ENCODE results near the gene CPXM1. TPM values are rescaled to one million over a fixed set of nuclear protein-coding genes. Genes with fewer than 3 reads are reported as not detected.
"Not testable (repeated sequence)": the region's sequence is repeated elsewhere in the genome, so short reads cannot be mapped to it uniquely, and the experiment has no call there.

CPXM1 gene
- total RNA-seq, 1 donor from 2014 or later = 0.49 TPM

DNA sequence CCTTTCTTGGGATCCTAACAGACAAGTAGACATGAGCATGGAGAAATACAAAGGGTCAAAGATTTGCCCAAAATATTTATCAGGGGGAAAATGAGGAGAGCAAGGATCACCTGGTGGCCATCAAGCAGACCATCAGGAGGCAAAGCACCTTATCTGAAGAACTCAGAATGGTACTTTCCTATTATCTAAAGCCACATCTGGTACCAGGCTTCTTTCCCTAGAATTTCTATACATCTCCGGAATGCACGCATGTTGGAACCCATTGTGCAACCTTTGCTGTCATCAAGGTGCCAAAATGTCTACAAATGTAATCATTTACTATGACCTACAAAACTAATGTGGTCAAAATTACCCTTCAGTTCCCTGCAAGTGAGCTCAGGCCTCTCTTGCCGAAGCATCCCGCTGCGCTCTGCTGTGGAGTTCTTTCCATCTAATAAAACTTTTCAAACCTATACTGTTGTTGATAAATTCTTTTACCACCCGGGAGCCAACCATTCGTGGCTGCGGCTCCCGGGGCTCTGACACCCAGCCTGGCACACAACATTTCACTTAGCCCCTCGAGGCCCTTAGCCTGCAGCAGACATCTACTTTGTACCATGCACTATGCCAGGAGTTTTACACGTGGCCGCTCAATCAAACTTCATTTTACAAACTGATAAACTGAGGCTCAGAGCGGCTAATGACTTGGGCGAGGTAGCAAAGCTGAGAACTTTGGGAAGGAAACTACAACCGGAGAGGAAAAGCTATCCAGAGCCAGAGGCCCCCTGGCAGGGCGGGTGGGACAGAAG lies 3.8 kb upstream of the CPXM1 start:
- intact Hi-C loops (cut with micrococcal nuclease) = no loop called here

DNA sequence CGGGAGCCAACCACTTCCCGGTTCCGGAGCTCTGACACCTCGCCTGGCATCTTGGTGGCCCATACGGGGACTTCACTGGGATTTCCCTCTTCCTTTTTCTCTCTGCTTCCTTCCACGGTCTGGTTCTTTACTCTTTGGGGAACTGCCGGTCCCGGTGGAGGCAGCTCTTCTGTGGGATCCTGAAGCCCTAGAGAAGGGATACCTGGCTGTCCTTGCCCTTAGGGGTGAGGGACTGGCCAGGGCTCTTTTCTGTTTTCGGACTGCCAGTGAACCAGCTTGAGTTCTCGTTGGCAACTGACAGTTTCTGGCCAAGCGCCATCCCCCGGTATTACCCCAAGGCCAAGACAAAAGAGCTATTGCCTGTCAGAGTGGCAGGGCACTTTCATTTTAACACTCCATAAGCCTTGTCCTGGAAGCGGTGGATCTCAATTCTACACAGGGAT lies 880 bp upstream of the CPXM1 start:
- intact Hi-C loops (cut with micrococcal nuclease) = no loop called here

DNA sequence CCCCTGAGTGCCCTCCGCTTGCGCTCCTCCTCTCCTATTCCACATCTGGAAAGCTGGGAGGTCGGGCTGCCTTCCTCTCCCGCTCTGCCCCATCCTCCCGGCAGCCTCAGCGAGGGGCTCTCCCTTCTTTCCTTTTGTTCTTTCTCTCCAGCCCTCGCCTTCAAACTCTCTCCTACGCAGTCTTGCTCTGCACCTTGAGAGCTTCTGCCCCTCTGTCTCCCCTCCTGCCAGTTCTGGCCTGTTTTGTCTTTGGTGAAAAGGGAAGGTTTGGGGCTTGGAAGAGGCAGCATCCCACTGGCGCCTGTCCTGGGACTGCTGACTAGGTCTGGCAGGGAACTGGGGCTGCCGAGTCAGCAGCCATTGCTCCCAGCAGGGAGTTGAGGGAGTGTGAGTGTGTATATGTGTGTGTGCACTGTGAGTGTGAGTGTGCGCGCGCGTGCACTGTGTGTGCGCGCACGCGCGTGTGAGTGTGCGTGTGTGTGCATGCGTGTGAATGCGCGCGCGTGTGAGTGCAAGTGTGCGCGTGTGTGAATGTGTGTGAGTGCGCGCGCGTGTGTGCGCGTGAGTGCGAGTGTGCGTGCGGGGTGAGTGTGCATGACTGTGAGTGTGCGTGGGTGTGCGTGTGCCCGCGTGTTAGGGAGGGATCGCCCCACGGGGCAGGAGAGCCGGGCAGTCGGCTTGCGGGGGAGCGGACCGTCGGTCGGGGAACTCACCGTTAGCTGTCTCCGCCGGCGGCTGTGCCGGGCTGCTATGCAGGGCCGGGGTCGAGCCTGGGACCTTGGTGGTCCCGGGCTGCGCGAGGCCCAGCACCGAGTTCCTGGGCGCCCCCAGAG lies 523 bp downstream of the CPXM1 start:
- intact Hi-C loops (cut with micrococcal nuclease) = no loop called here

DNA sequence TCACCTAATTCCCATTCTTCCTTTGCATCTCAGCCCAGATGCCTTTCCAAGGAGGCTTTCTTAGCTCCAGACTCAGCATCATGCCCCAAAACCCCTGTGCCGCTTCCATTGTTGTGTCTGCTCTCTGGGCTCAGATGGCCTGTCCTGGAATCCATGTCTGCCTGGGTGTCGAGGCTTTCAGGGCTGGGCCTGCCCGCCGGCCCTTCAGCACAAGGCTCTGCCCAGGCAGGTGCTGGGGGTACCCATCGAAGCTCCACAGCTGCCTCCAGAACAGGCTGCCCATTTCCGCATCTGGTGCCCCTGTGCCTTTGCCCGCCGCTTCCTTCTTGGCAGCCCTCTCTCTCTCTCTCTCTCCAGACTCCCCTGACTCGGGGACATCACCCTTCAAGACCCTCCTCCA lies 1.2 kb downstream of the CPXM1 start:
- intact Hi-C loops (cut with micrococcal nuclease) = no loop called here

DNA sequence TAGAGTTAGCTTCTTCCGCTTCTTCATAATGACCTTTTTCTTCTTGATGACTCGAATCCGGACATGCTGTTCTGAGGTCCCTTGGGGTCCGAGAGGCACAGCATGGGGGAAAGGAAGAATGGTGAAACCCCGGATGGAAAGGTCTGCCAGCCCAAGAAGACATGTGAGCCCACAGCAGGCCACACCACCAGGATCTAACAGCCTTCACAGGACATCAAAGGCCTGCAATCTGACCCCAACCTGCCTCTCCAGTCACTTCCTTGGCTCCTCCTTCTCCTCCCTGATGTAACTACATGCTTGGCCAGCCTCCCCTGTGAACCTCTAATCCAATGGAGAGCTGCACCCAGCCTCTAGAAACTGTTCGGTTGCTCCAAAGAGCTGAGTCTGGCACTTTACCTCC lies 1.6 kb downstream of the CPXM1 start:
- intact Hi-C loops (cut with micrococcal nuclease) = no loop called here

DNA sequence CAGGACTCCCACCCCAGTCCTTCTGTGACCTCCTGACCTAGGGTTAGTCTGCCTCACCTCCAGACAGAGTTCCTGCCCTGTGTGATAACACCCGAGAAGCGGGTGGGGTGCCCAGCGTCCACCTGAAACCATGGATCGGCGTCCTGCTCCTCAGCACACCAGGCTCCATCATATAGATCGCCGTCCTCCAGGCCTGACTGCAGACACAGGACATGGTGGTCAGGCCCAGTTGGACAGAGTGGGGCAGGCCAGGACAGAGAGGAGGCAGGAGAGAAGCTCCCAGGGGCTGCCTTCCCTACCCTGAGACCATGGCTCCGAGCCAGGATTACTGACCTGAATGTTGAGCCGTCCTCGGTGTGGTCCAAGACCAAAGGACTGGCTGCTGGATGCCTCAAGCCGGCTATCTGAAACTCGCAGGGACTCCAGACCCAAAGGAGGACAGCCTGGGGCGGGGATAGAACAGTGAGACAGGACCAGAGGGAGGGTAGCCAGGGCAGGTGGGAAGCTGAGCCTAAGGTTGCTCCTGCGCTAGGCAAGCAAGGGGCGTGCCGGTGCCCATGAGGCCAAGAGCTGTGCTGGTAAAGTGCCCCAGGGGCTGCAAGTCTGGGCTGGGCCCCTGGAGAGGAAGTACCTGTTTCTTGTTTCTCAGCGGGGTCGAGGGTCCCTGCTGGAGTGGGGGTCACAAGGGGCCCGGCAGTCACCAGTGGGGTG lies 2.2 kb downstream of the CPXM1 start:
- intact Hi-C loops (cut with micrococcal nuclease) = no loop called here

DNA sequence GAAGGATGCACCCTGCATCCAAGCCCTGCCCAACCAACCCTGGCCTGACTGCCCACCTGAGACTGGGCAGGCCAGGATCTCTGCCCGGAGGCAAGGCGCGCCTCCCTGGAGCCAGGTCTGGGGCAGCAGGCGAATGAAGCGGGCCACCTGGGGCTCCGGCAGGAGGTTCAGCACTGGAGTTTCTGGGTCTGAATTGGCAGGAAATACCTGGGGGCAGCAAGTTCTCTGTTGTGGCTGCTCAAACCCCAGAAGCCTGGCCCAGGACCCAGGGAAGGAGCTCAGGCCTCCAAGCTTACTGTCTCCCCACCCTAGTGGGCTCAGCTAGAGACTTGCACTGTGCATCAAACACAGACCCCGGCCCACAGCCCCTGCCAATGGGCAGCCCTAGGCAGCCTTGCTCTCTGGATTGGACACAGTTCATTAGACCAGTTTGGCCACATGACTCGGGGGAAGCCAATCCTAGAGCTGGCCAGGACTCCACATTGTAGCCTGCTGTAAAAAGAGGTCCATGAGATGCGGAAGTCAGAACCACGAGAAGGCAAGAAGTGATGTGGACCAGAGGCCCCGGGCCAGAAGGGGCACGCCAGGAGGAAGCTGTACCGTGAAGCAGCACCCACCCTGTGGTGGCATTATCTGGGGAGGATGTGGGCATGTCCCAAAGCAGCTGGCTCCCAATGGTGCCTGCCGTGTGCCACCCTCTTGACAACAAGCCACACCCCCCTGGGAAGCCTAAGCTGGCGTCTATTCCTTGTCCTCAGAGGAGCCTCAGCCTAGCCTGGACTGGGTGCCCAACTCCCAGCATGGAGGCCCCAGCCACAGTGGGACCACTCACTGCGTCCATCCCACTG lies 3.1 kb downstream of the CPXM1 start:
- intact Hi-C loops (cut with micrococcal nuclease) = no loop called here

DNA sequence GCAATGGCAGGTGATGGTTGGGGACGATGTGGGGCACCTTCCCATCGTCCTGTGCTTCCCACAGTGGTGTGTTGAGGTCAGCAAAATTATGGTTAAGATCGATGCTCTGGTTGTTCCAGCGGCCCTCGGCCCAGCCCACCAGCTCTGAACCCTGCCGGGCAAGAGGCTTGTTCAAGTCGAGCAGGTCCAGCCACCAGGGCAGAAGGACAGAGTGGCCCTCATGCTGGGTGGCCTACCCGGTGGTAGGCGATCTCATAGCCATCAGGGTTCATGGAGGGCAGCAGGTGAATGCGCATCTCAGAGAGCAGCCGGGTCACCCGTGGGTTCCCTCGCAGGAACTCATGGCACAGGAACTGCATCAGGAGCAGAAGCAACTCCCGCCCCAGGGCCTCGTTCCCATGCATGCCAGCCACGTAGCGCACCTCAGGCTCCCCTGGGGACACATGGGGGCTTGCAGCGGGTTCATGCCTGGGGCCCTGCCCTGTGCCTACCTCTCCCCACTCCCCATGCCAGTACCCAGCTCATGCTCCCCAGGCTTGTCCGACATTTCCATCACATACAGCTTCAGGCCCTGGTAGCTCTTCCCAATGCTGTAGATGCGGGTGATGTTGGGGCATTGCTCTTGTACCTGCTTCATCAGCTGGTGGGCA lies 4.3 kb downstream of the CPXM1 start:
- intact Hi-C loops (cut with micrococcal nuclease) = no loop called here

DNA sequence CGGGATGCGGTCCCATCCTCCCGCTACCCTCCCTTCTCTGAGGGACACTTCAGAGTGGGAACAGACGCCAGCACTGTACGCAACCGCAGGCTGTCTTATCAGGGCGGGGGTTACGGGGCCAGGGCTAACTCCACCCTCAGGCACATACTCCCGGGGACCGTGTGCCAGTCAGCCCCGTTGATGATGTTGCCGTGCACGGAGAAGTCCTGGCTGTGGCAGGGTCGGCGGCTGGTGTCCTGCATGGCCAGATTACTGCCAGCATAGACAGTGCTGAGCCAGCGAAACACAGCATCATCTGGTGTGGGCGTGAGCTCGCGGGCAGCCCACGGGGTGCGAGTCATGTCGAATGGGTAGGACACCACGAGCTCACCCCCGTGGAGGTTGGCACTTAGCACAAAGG lies 5.0 kb downstream of the CPXM1 start:
- intact Hi-C loops (cut with micrococcal nuclease) = no loop called here

DNA sequence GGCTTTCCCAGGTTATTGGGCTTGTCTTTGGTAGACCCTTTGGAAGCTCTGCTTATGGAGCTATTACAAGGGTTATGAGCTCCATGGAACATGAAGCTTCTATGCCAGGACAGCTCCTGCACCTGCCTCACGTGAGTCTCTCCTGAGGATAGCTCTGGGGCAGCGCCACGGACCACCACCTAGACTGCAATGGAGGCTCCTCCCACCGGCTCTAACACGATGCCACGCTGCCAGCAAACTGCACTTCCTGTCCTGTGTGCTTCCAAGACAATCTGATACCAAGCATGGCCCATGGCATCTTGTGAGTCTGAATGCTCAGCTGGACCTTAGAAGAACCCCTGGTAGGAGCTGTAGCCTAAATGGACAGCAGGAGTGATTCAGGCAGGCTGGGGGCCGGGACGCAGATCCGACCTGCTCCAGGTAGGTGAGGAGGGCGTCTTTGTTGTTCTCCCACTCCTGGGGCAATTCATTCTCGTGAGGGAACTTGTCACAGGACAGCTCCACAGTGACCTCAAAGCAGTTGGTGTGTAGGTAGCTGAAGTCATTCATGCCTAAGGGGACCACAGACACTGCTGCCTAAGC lies 5.5 kb downstream of the CPXM1 start:
- intact Hi-C loops (cut with micrococcal nuclease) = no loop called here

DNA sequence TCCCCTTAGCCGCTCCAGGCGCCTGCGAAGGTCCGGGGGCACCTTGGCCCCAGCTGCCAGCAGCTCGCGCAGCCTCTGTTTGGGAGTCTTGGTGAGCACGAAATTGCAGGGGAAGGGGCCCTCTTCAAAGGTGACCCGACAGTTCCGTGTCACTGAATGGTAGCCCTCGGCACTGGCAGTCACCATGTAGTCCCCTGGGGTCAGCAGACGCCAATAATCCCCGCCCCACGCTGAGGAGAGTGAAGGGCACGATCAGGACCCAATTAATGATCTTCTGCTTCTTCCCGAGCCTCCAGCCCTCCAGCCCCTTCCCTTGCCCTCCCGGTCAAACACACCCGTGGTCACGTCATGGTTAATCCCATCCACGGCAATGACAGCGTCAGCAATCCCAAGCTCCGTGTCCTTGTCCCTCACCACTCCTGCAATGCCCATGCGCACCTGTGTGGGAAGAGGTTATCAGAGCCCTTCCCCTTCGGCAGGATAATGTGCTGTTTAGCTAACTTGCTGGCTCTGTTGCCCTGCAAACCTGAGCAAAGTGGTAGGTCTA lies 6.2 kb downstream of the CPXM1 start:
- intact Hi-C loops (cut with micrococcal nuclease) = no loop called here

DNA sequence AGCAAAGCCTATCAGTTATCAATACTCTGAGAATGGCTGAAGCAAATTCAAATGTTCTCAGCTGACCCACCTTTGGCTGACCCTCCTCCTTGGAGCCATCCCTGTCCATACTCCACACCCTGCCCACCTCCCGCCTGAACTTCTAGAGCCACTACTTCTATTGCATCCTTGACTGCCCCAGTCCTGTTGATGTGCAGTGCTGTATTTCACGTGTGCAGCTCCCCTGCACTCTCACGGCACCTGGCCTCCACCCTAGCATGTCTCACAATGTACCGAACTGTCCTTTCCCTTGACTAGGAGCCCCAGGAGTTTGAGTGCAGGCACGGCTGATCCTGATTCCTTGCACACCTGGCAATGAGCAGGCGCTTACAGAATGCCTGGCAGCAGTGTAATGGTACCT lies 7.0 kb downstream of the CPXM1 start:
- intact Hi-C loops (cut with micrococcal nuclease) = no loop called here

DNA sequence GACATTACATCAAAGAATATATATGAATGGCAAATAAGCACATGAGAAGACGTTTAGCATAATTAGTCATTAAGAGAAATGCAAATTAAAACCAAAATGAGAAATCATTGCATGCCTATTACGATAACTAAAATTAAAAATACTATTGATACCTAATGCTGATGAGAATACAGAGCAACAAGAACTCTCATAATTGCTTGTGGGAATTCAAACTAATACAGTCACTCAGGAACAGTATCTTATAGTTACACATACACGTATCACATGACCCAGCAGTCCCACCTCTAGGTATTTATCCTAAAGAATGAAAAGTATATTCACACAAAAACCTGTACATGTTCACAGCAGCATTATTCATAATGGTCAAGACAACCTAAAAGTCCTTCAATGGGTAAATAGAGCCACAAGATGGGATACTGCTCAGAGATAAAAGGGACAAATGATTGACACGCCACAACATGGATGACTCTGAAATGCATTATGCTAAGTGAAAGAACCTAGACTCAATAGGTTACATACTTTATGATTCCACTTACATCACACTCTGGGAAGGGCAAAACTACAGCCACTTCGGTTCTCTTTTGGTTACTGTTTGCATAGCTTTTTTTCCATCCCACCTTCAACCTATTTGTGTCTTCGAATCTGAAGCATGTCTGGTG lies 16.4 kb downstream of the CPXM1 start:
- intact Hi-C loops (cut with micrococcal nuclease) = no loop called here

DNA sequence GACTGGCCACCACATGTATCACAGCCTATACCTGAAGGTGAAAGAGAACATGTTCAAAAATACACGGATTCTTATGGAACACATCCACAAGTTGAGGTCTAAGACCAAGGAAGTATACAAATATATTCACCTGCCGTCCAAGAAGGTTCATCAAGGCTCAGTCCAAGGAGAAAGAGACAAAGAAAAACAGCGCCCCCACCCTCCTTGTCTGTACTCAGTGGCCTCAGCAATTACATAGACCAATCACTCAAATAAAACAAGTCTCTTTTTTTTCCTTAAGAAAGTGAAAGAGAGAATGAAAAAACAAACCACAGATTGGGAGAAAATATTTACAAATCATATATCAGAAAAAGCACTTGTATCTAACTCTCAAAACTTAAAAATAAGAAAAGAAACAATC lies 19.5 kb downstream of the CPXM1 start:
- intact Hi-C loops (cut with micrococcal nuclease) = no loop called here

DNA sequence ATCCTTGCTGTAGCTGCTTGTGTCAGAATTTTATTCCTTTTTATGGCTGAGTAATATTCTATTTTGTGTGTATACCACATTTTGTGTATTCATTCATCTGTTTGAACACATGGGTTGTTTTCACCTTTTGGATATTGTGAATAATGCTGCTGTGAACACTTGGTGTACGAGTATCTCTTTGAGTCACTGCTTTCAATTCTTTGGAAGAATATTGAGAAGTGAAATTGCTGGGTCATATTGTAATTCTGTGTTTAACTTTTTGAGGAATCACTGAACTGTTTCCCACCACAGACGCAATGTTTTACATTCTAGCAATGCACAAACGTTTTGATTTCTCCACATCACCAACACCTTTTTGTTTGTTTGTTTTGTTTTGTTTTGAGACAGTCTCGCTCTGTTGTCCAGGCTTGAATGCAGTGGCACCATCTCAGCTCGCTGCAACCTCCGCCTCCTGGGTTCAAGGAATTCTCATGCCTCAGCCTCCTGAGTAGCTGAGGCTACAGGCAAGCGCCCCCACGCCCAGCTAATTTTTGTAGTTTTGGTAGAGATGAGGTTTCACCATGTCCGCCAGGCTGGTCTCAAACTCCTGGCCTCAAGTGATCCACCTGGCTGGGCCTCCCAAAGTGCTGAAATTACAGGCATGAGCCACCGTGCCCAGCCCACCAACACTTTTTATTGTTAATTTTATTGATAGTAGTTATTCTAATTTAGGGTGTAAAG lies 21.7 kb downstream of the CPXM1 start:
- intact Hi-C loops (cut with micrococcal nuclease) = no loop called here

DNA sequence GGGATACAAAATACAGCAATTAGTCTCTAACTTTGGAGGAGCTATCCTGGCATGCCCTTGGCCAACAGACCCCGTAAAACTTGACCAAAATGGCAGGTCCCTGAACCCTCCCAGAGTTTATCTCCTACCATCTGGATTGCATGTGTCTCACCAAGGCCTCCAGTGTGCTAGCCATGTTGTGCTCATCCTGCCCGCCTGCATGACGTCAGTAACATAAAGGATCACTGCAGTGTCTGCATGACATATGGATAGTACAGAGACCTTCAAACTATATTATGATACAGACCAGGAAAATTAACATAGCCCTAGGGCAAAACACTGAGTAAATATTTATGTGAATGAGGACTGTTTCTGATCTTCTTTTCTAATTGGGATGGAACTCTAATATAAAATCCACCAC lies 25.3 kb downstream of the CPXM1 start:
- intact Hi-C loops (cut with micrococcal nuclease) = no loop called here

DNA sequence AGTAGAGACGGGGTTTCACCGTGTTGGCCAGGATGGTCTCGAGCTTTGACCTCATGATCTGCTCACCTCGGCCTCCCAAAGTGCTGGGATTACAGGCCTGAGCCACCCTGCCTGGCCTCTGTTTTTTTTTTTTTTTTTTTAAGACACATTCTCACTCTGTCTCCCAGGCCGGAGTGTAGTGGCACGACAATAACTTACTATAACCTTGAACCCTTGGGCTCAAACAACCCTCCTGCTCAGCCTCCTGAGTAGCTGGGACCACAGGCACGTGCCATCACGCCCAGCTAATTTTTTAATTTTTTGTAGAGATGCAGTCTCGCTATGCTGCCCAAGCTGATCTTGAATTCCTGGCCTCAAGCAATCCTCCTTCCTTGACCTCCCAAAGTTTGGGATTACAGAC lies 26.6 kb downstream of the CPXM1 start:
- intact Hi-C loops (cut with micrococcal nuclease) = no loop called here

DNA sequence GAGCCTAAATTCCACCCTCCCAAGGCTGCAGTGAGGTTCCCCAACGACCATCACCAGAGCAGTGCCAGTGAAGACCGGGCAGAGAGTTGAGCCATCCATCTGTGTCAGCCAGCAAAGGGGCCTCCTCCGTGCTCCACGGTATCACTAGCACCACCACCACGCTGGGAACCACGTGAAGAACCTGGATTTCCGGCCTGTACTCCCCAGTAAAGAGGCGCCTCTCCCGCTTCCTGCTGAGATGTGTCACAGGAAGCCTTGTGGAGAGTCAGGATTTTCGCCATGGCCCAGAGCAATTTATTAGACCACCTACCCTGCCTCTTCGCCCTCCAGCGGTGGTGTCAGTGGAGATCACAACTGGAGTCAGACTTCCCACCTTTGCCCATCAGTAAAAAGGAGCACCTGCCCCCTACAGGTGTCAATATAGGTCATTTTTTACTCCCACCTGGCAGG lies 28.8 kb downstream of the CPXM1 start:
- intact Hi-C loops (cut with micrococcal nuclease) = no loop called here

DNA sequence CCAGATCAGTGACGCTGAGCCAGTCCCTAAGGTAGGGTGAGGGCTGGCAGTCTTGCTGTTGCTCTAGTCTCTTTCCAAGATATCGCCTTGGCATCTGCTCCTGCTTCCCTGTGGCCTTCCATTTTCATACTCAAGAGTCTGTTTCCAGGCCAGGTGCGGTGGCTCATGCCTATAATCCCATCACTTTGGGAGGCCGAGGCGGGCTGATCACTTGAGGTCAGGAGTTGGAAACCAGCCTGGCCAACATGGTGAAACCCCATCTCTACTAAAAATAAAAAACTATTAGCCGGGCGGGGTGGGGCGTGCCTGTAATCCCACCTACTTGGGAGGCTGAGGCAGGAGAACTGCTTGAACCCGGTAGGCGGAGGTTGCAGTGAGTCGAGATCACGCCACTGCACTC lies 30.3 kb downstream of the CPXM1 start:
- intact Hi-C loops (cut with micrococcal nuclease) = not testable (repeated sequence)
